Neural progenitor cell (in vitro differentiated cells): ENCODE results near the gene OSBPL1A.

Experiments
- CTCF ChIP-seq: fragments of 200-600 bp; sonication (generic); IDR thresholded peaks from 2 replicates; pipeline ENCODE4 v1.5.1; 2017; ENCODE audit warnings: antibody characterized with exemption, mild to moderate bottlenecking
- EZH2 ChIP-seq: fragments of 200-600 bp; sonication (generic); IDR thresholded peaks from 2 replicates; pipeline ENCODE4 v1.6.1; 2017; ENCODE audit warnings: antibody characterized with exemption, mild to moderate bottlenecking, moderate library complexity
- EZH2phosphoT487 ChIP-seq: fragments of 200-600 bp; sonication (generic); IDR thresholded peaks from 2 replicates; pipeline ENCODE4 v1.6.1; 2017; ENCODE audit warnings: antibody characterized with exemption

GRCh38 chr18:24190590-24190989 lies 207.0 kb downstream of the OSBPL1A start:
- TF ChIP-seq EZH2 = no peak
- no peak for TF ChIP-seq CTCF
- no peak for TF ChIP-seq EZH2phosphoT487
